Hematopoietic multipotent progenitor cell treated with erythropoietin and hydrocortisone succinate and interleukin-3 and kit ligand, for 15 days (in vitro differentiated cells): Measurements from ENCODE around the gene PMVK.

Source experiments
- DNase-seq: peaks from one replicate; pipeline ENCODE4 v3.0.0-alpha.2; 2015; ENCODE audit warnings: low spot score

PMVK gene

DNA sequence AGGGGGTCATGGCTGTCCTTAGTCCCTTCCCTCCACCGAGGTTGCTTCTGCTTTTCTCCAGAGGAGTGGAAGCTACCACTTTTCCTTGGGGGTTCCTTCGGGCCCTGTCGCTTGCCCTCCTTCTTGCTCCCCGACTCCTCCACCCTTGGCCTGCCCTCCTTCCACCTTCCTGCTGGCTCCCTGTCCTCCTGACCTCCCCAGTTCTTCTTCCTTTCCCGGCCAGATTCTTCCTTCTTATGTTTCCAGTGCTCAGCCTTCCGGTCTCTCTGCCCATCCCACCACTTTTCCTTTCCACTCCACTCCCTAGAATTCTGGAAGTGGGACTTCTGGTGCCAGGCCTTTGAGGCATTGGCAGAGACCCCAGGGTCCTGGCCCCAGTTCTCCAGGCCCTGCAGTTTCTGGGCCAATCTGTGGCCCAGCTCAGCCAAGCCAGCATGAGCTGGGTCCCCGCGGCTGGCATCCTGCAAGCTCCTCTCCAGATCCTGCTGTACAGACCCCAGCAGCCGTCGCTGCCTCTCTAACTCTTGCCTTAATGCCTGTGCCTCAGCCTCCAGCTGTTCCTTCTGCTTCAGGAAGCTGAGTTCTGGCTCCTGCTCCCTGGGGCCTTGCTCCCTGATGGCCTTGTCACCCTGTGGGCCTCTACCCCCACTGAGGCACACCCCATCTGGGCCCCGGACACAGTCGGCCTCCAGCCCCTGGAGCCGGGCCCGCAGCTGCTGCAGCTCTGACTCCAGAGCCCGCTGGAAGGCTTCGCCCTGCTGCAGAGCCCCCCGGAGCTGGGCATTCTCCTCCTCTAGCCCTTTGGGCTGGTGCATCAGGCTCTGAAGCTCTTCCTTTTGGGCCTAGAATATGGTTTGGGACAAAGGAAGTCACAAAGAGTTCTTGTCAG lies 9.7 kb upstream of the PMVK start:
- no peak for DNase-seq

DNA sequence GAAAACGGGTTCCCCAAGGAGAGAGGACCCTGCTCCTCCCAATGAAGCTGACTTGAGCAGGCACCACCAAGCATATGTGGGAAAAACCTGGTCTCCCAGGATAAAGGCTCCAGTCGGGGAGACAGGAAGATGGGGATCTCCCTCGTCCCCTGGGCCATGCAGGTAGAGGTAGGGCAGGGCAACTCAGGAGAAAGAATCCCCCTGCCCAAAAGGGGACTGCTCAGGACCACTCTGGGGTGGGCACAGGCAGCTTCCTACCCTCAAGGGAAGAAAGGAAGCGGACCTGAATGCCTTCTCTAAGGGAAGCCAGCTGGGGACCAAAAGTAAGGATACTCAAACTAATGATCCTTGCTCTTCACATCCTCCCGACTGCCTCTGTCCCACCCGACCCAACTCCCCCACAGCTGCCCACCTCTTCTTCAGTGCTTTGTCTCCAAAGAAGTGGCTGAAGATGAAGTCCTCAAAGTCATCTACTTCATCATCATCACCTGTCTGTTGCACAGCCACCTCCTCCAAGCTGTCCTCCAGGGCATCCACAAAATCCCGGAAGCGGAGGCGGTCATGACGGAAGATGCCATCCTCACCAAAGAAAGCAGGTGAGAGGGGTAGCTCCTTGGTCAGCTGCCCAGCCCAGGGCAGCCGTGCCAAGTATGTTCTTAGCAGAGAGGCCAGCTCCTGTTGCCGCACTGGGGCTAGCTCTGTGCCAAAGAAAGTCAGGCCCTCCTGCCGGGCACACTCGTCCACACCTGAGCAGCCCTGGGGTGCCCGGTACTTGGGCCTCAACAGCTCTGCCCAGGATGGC lies 8.8 kb upstream of the PMVK start:
- DNase-seq, result no peak

DNA sequence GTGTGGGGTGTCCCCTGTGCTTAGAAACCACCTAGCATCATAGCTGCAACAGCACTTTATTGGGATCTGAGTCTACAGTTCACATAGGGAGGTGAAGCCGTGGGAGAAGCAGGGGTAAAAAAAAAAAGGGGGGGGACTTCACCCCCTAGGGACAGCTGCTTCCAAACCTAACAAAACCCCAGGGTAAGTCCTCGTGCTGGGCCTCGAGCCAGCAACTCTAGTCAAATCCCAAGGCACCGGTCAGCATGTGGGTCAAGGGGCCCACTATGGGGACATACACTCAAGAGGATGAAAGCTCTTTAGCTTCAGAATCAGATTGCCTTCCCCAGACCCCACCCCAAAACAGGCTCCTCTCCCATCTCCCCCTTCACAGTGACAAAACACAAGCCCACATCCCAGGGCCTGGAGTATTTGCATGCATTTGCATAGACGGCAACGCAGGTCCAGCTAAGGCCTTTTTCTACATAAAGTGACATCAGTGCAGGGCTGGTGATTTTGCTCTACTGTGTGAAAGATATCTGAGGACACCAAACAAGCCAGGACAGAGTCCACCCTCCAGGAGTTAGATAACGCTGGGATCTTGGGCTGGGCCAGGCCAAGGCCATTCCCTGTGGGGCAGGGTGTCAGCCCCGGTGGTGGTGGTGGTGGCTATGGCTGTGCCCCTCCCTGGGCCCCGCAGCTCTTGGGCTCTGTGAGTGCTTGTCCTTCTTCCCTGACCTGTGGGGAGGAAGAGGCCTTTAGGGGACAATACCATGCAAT lies 8.1 kb upstream of the PMVK start:
- DNase-seq, result no peak

DNA sequence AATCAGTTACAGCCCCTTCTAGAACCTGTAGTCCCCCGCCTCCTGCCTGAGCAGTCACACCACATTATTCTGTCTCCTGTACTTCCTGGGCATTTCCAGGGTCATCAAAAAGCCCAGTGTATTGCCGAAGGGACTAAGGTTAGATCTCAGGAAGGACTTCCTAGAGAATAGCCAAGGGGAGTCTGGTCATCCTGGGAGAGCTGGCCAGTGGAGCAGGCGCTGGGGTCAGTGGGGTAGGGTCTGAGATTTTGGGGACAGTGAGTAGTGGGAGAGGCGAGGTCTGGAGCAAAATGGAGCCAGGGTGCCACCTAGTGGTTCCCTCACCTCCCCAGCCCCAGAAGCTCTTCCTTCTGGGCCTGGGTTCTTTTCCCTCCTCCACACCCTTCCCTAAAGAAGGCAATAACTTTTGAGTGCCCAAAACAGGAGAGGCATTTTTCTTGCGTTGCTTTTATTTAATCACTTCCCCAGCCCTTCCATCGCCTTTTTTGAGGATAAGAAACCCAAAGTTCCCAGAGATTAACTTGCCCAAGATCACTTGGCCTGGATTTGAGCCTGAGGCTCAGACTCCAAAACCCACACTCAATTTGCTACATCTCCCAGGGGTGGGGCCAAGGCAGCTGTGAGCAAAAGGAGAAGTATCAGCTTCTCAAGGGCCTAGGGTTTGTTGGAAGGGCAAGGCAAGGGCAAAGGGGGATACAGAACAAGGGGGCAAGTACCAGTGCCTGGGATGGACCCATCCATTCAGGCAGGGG lies 7.3 kb upstream of the PMVK start:
- DNase-seq, result peak; percentile 54

DNA sequence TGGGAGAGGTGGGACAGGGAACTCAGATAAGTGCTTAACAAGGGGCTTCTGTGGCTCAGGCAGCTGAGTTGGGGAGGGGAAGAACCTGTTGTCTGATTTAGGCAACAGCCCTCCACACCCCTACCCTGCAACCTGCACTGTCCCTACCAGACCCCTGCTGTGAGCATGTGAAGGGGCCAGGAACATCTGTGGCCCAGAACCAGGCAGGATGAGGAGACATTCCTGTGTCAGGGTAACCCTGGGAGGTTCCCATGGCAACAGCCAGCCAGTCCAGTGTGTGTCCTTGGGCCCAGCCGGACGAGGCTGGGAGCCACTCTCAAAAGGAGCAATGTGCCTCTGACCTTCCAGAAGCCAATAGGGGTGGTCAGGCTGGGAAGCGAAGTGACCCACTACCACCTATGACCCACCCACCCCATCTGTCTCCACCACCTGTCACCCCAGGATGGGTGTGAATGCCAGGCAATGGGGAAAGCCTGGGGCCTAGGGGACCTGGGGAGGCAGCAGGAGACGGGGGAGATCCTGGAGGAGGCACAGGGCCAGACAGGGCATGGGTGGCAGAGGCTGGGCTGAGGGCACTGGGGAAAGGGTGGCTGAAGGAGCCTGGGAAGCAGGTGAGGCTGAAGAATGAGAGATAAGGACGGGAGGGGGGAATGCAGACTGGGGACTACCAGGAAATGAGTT lies 5.0 kb upstream of the PMVK start:
- DNase-seq, result no peak

DNA sequence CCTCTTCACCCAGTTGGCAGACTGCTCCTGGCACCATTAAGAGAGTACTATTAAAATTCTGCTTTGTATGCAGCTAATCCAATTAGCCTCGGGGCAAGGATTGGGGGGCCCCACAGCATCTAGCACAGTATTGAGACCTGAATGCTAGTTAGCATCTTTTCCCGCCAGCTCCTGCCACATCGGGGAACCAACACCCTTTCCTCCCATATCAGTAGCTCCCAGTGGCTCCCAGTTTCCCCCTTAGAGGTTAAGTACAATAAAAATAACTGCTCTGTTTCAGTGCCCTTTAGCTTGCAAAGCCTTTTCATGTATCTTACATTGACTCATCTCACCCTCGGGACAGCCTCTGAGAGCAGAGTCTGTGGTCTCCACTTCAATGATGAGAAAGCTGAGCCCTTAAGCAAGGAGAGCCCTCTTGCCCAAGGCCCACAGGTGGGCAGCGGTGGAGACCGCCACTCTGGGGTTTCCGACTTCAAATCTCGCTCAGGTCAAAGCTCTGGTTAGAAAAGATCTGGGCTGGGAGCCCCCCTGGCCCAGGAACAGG lies 4.2 kb upstream of the PMVK start:
- no peak for DNase-seq

DNA sequence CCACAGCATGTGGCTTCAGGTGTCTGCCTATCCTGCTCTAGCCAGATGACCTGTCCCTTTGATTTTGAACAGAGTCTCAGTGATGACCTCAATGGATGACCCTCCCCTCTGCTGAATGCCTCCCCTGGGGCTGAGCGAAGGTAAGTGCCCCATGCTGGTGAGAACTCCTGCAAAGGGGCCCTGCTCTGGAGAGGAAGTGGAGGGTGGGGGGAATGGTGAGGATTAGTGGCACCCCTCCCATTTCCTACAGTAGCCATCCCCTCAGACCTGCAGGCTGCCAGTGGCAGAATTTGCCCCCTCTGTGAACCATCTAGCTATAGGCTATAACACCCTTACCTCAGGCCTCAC lies 3.7 kb upstream of the PMVK start:
- DNase-seq, result no peak

DNA sequence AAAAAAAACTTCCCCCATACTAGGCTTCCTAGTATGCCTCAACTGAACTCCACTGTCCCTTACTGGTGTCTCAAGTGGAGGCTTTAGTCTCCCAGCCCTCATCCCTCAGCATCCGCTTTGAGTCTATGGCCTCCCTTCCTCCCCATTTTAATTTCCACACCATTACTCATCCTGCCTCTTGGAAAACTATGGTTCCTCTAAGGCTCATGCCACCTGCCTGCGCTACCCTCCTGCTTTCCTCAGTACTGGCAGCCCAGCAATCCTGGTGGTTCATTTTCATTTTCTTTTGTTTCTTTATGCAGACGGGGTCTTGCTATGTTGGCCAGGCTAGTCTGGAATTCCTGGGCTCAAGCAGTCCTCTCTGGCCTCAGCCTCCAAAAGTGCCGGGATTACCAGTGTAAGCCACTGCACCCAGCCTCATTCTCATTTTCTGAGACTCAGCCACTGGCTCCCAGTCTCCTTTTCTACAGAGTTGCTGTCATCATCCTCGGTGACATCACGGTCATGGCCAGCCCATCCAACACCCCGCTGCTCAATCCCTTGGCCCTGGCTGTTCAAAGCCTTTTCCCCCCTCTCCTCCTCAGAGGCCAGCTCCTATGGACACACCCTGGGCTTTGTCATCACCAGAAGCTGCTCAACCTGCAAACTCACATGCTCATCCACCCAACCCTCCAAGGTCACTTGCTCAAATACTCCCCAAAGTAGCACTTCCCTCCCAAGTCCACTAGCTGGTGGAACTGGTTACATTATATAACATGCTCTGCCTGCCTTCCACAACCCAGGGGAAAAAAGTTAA lies 2.3 kb upstream of the PMVK start:
- DNase-seq, result no peak

DNA sequence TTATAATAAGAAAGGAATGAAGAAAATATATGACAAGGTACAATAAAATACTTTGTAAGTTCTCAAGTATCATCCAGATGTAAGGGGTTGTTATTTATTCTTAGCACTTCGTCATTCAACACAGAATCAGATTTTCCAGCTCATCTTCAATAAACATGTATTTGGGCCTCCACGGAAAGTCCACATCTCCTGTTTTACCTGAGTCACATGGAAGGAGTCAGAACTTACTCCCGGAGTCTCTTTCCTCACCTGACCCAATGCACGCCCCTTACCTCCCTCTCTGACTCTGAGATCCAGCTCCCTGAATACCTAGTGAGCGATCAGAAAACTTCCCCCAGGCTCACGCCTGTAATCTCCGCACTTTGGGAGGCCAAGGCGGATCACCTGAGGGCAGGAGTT lies 1.5 kb upstream of the PMVK start:
- DNase-seq, result no peak

DNA sequence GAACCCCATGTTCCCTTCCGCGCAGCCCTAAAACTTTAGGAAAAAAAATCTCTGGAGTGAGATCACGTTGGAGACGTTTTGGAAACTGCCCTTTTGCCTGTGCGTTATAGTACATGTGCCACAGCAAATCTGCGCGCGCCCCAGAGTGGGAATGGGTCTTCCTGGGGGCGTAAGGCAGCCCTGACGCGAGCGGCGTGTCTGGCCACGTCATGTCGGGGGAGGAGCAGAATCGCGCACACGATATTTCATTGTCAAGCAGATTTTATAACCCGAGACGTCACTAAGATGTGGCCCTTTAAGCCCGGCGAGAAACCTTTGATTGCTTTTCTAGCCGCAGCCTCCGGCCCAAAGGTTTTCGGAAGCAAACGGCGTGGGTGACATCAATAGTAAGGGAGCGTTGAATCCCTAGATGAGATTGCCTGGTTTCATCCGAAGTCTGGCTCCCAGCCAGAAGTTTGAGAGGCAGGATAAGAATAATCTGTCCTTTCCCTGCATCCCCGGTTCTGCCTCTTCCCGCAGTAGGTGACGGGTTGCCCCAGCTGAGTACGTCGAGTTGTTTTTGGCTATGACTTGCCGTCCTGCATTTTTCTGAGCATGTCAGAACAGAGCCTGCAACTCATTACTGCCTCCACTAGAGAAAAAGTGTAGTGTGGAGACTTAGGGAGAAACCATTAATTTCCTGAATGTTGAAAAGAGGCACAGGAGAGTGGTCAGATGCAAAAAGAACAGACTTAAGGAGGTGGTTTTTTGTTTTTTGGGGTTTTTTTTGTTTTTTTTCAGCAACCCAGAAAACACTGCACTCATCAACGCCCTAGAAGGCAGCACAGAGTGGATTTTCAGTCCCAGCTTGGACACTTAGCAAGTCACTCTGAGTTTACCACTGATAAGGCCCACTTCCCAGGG lies 817 bp upstream of the PMVK start:
- DNase-seq, result peak; percentile 92

DNA sequence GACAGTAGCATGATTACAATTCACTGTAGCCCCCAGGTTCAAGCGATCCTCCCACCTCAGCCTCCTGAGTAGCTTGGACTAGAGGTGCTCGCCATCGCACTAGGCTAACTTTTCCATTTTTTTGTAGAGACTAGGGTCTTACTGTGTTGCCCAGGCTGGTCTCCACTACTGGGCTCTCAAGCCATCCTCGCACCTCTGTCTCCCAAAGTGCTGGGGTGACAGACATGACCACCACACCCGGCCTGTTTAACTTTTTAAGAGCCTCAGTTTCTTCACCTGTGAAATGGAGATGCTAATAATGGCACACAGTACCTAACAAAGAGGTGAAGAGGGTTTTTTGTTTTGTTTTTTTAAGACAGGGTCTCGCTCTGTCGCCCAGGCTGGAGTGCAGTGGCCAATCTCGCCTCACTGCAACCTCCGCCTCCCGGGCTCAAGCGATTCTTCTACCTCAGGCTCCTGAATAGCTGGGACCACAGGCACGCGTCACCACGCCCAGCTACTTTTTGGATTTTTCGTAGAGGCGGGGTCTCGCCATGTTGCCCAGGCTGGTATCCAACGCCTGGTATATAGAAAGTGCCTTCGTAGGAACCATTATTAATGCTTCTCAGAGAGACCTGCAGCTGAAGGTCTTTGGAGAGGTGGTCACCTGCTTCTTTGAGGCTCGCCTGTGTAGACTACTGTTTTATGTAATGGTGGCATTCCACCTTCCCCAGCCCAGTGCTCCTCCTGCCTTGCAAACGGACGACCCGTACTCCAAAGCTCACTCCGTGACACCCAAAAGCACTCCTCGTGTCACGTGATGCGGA lies 567 bp downstream of the PMVK start:
- DNase-seq, result no peak

DNA sequence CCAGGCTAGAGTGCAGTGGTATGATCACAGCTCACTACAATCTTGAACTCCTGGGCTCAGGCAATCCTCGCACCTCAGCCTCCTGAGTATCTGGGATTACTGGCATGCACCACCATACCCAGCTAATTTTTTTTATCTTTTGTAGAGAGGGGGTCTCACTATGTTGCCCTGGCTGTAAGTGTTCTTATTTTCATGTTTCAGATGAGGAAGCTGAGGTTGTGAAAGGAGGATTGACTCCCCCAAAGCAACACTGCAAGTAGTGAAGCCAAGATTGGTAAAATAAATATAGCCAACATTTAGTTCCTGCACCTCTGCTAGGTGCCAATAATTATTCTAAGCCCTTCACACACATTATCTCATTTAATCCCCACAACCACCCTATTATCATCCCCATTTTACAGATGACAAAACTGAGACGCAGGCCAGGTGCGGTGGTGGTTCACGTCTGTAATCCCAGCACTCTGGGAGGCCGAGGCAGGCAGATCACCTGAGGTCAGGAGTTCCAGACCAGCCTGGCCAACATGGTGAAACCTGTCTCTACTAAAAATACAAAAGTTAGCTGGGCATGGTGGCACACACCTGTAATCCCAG lies 2.1 kb downstream of the PMVK start:
- no peak for DNase-seq

DNA sequence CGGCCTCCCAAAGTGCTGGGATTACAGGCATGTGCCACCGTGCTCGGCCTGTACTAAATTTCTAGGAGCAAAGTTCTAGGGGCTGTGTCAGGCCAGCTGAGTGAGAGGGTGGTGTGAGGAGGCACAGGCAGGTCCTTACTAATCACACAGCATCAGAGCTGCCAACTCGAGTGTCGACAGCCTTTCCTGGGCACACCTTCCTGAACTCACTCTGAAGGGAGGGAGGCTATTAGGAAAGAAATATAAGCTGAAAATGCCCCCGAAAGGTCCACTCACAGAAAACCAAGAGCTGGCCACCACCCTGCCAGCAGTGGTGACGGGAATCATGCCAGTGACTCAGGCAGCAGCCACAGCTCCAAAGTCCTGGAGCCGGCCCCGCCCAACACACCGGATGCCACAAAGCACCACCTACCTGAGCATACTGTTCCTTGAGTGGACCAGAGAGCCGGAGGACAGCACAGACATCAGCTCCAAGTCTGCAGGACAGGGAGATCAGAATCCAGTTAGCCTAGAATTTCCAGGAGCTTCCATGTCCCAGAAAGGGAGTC lies 4.5 kb downstream of the PMVK start:
- no peak for DNase-seq

DNA sequence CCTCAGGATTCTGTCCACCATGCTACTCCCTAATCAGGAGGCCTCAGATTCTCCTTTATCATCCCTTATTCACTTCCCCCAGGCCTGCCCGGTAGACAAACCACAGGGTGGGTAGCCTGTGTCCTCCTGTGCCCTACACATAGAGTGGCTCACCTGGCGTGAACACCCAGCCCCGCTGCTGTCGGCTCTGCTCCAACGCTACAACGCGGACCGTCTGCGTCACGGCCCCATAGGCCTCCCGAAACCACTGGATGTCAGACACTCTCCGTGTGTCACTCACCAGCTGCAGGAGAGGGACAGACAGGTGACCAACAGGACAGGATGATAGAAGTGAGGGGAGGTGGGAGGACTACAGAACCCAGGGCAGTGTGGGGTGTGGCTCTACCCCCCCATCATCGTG lies 10.3 kb downstream of the PMVK start:
- no peak for DNase-seq

DNA sequence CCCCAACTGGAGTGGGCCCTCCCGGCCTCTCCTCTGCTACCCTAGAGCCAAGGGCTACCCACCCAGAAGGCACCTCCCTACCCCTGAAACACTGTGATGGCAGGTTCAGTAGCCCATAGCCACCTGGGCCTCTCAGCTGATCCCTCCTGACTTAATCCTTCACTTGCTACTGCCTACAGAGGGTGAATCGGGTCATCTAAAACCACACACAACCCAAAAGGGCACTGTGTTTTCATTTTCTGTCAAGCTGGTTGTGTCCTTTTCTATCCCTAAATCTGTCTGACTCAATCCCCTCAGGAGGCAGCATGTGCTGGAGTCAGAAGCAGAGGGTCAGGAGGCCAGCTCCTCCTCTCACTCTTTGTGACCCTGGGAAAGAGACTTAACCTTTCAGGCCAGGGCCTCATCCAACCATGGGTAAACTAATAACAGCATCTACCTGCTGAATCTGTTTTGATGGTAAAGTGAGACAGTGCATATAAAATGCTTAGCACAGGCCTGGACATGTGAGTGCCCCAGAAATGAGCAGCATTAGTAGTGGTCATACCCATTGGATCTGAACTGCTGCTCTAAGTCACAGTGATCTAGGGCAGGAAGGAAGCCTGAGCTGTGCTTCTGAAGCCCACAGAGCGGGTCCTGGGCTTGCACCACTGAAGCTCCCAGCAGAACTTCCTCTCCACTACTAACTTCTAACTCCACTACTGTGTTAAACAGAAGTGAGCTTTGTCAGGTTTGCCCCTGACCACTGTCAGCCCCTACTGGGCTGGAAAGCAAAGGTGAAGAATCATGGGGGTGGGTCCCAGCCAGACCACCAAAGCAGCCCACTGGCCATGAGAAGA lies 11.0 kb downstream of the PMVK start:
- DNase-seq, result no peak

DNA sequence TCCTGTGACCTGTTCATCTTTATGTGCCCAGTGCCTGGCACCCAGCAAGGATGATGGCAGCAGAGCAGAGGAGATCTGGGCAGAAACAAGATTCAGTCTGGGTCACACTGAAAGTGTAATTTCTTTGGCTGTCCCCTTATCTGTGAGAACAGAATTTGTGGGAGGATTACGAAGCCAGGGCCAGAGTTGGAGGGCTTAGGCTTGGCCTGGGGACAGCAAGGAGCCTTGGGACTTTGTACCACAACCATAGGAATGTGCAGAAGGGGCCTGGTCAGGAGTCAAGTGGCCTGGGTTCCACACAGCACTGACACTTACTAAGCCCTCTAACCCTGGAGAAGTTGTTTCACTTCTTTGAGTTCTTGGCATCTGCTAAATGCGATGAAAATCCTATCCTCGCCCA lies 12.8 kb downstream of the PMVK start:
- no peak for DNase-seq

DNA sequence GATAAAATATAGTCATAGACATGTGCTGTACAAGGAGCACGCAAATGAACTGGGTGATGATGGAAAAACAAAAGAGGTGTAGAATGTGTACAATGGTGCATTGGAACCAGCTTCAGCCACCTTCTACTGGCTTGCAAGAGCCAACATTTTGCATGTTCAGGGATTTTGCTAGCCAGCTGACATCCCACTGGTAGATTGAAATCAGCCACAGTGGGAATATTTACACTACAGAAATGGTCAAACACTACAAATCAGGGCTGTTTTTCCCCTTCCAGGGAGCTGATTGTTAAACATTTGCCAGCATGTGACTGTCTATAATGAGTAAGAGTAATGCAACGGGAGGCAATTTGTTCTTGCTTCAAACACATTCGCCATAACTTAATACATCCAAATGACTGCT lies 23.2 kb downstream of the PMVK start:
- DNase-seq, result no peak
